OCI-LY7 (cell line): Measurements from ENCODE around the gene GPRIN3. TPM values are rescaled to one million over a fixed set of nuclear protein-coding genes. Genes with fewer than 3 reads are reported as not detected.

ENCODE experiments used
- BruUV-seq: library from RNA; stranded (reverse); fragments of 400-500 nt; replicated peaks from 2 replicates; lab custom pipeline; 2021; lab: Mats Ljungman, UMichigan
- CTCF ChIA-PET: fragments of 300-600 bp; sonication (Branson Sonifier 250); formaldehyde crosslinking; loops from one replicate; lab custom pipeline; 2022; ENCODE audit warnings: antibody characterized with exemption; ENCODE audit not compliant: unreplicated experiment; lab: Charles Lee
- POLR2A ChIA-PET: fragments of 300-600 bp; sonication (Branson Sonifier 250); formaldehyde crosslinking; loops from one replicate; lab custom pipeline; 2022; ENCODE audit warnings: antibody characterized with exemption; lab: Charles Lee
- DNase-seq: peaks from one replicate; pipeline ENCODE4 v3.0.0-alpha.2; 2015; ENCODE audit warnings: low spot score
- H2AFZ ChIP-seq: fragments of 200-600 bp; sonication (generic), shearing (Covaris generic); 2 replicates; pipeline ENCODE4 v1.6.1; 2014; ENCODE audit warnings: mild to moderate bottlenecking, antibody characterized with exemption, low read length, moderate library complexity
- H3K27ac ChIP-seq: fragments of 200-600 bp; sonication (generic); 2 replicates; pipeline ENCODE4 v1.5.1; 2014; ENCODE audit warnings: mixed run types, low read depth, mild to moderate bottlenecking, moderate library complexity, low read length, inconsistent platforms; ENCODE audit not compliant: poor library complexity, severe bottlenecking
- H3K36me3 ChIP-seq: fragments of 200-600 bp; sonication (generic); 2 replicates; pipeline ENCODE4 v1.6.1; 2014; ENCODE audit warnings: mild to moderate bottlenecking, antibody characterized with exemption, low read length, moderate library complexity, mixed read lengths; ENCODE audit not compliant: insufficient read depth
- H3K4me1 ChIP-seq: fragments of 200-600 bp; sonication (generic); 2 replicates; pipeline ENCODE4 v1.5.1; 2014; ENCODE audit warnings: mild to moderate bottlenecking, low read length; ENCODE audit not compliant: insufficient read depth, poor library complexity, severe bottlenecking
- H3K4me2 ChIP-seq: fragments of 200-600 bp; sonication (generic); 2 replicates; pipeline ENCODE4 v1.6.1; 2014; ENCODE audit warnings: mild to moderate bottlenecking, low read length
- H3K4me3 ChIP-seq: fragments of 200-600 bp; sonication (generic); 2 replicates; pipeline ENCODE4 v1.5.1; 2014; ENCODE audit warnings: mild to moderate bottlenecking, low read depth, low read length; ENCODE audit not compliant: poor library complexity, severe bottlenecking
- H3K79me2 ChIP-seq: fragments of 200-600 bp; sonication (generic); 2 replicates; pipeline ENCODE4 v1.6.1; 2016; ENCODE audit warnings: low read depth, mild to moderate bottlenecking, low read length, moderate library complexity, mixed read lengths; ENCODE audit not compliant: insufficient read depth
- H3K9me2 ChIP-seq: fragments of 200-600 bp; sonication (generic); 2 replicates; pipeline ENCODE4 v1.6.1; 2016; ENCODE audit warnings: mild to moderate bottlenecking, low read length, mixed read lengths; ENCODE audit not compliant: insufficient read depth
- H3K9me3 ChIP-seq: fragments of 200-600 bp; sonication (generic); 2 replicates; pipeline ENCODE4 v1.6.1; 2014; ENCODE audit warnings: mild to moderate bottlenecking, mixed run types, low read length, mixed read lengths
- H4K20me1 ChIP-seq: fragments of 200-600 bp; sonication (generic); 2 replicates; pipeline ENCODE4 v1.6.1; 2014; ENCODE audit warnings: mild to moderate bottlenecking, antibody characterized with exemption, low read length, moderate library complexity, mixed read lengths; ENCODE audit not compliant: insufficient read depth
- EZH2phosphoT487 ChIP-seq: fragments of 200-600 bp; sonication (generic); IDR thresholded peaks from 2 replicates; pipeline ENCODE4 v1.6.1; 2018; ENCODE audit warnings: low read depth, borderline replicate concordance, mild to moderate bottlenecking, mixed run types, antibody characterized with exemption, low read length, moderate library complexity, mixed read lengths
- intact Hi-C: fragments of 100-400 bp; cut with micrococcal nuclease; formaldehyde crosslinking; loops from one replicate; pipeline ENCODE4 v1.10.0; 2022; ENCODE audit not compliant: unreplicated experiment
- total RNA-seq, 2 experiments: library from RNA; depleted of rRNA in 1 of 2; stranded (reverse); fragments of >200 nt in 1 of 2; shearing (Covaris generic) in 1 of 2; gene quantifications; 2 replicates each; pipeline ENCODE4 v1.2.3, GENCODE V29; 2014 to 2022
- TF ChIP-seq, protein P1 (sequence below): fragments of 200-600 bp; sonication (generic); conservative IDR thresholded peaks from 2 replicates; pipeline ENCODE4 v1.5.1; 2014; ENCODE audit warnings: mild to moderate bottlenecking, antibody characterized with exemption, low read length, moderate library complexity, mixed read lengths

The GPRIN3 gene
- total RNA-seq, 2 experiments from 2014 or later, result 4.6 to 9.3 TPM

GRCh38 chr4:89267846-89268245 lies 39.8 kb downstream of the GPRIN3 start:
- Histone ChIP-seq H3K4me1 (peaks cover 9% of the 10 kb centered on the region), H3K36me3 (no peaks in the 10 kb centered on the region), H3K4me2 (no peak overlapping the region), H3K4me3 (no peak overlapping the region), H4K20me1 (no peaks in the 10 kb centered on the region), H3K79me2 (no peaks in the 10 kb centered on the region), H3K9me2 (no peaks in the 10 kb centered on the region), H3K27ac (no peak overlapping the region), H3K9me3 (no peaks in the 10 kb centered on the region), H2AFZ (no peak overlapping the region)
- CTCF ChIA-PET, result no interaction called here
- DNase-seq, result no peak
- BruUV-seq, result no TSS peak
- intact Hi-C loops, result no loop called here
- no peak for TF ChIP-seq EZH2phosphoT487
- TF ChIP-seq, protein P1, sequence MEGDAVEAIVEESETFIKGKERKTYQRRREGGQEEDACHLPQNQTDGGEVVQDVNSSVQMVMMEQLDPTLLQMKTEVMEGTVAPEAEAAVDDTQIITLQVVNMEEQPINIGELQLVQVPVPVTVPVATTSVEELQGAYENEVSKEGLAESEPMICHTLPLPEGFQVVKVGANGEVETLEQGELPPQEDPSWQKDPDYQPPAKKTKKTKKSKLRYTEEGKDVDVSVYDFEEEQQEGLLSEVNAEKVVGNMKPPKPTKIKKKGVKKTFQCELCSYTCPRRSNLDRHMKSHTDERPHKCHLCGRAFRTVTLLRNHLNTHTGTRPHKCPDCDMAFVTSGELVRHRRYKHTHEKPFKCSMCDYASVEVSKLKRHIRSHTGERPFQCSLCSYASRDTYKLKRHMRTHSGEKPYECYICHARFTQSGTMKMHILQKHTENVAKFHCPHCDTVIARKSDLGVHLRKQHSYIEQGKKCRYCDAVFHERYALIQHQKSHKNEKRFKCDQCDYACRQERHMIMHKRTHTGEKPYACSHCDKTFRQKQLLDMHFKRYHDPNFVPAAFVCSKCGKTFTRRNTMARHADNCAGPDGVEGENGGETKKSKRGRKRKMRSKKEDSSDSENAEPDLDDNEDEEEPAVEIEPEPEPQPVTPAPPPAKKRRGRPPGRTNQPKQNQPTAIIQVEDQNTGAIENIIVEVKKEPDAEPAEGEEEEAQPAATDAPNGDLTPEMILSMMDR, result no peak
- POLR2A ChIA-PET, result no interaction called here

GRCh38 chr4:89267392-89267791 lies 40.2 kb downstream of the GPRIN3 start:
- CTCF ChIA-PET, result no interaction called here
- BruUV-seq, result no TSS peak
- Histone ChIP-seq H2AFZ (no peak overlapping the region), H3K36me3 (no peaks in the 10 kb centered on the region), H3K9me2 (no peaks in the 10 kb centered on the region), H3K9me3 (no peaks in the 10 kb centered on the region), H4K20me1 (no peaks in the 10 kb centered on the region), H3K4me1 (peaks cover 9% of the 10 kb centered on the region), H3K79me2 (no peaks in the 10 kb centered on the region), H3K27ac (no peak overlapping the region), H3K4me3 (no peak overlapping the region), H3K4me2 (no peak overlapping the region)
- DNase-seq, result no peak
- POLR2A ChIA-PET, result no interaction called here
- intact Hi-C loops, result no loop called here
- TF ChIP-seq EZH2phosphoT487, result no peak
- TF ChIP-seq, protein P1, result no peak

DNA sequence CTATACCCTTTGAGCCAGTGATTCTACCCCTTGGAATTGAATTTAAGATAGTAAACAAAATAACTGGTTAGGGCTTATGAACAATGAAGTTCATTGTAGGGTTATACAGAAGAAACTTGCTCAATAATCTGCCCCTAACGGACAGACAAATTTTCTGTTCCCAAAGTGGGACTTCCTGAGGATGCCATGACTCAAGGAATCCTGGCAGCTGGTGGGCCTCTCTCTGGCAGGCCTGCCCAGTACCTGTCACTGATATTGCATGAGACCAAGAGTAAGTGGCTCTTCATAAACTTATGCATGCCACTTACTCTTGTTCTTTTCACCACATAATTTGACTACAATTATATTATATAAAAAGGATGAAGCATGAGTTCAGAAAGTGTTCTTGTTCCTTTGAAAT lies 41.5 kb downstream of the GPRIN3 start:
- no peaks in the 10 kb centered on the region for H3K36me3 ChIP-seq
- H3K79me2 ChIP-seq, result no peaks in the 10 kb centered on the region
- no TSS peak for BruUV-seq
- ChIA-PET POLR2A (no interaction called here), CTCF (no interaction called here)
- DNase-seq, result no peak
- peaks cover 9% of the 10 kb centered on the region for H3K4me1 ChIP-seq
- H3K4me3 ChIP-seq, result no peak overlapping the region
- H2AFZ ChIP-seq, result no peak overlapping the region
- H3K27ac ChIP-seq, result no peak overlapping the region
- no peaks in the 10 kb centered on the region for H3K9me2 ChIP-seq
- H3K9me3 ChIP-seq, result no peaks in the 10 kb centered on the region
- intact Hi-C loops, result no loop called here
- no peak overlapping the region for H3K4me2 ChIP-seq
- no peaks in the 10 kb centered on the region for H4K20me1 ChIP-seq
- no peak for TF ChIP-seq EZH2phosphoT487
- TF ChIP-seq, protein P1, result no peak
